Measurements from ENCODE around the gene MRPL9.
"Not testable (repeated sequence)": the region's sequence is repeated elsewhere in the genome, so short reads cannot be mapped to it uniquely, and the experiment has no call there.

MRPL9 gene

GRCh38 chr1:151782741-151783140 lies 19.4 kb upstream of the MRPL9 start:
- no peak overlapping the region for H3K9ac ChIP-seq (ENCODE audit: low read length)
- no peak overlapping the region for H3K4me3 ChIP-seq (ENCODE audit: low read depth, low read length)
- no peak overlapping the region for H3K27ac ChIP-seq (ENCODE audit: low read depth, low read length)
- H3K4me1 ChIP-seq (ENCODE audit: control insufficient read depth, insufficient read depth, low read length): no peaks in the 10 kb centered on the region
- H3K9me3 ChIP-seq (ENCODE audit: control insufficient read depth, insufficient read depth, low read depth, low read length): no peaks in the 10 kb centered on the region
- no peaks in the 10 kb centered on the region for H3K27me3 ChIP-seq (ENCODE audit: control insufficient read depth, insufficient read depth, low read length)
- H3K36me3 ChIP-seq (ENCODE audit: control insufficient read depth, insufficient read depth, low read length): peaks cover 22% of the 10 kb centered on the region

- not testable (repeated sequence) for H3K4me1 ChIP-seq (ENCODE audit: control insufficient read depth, insufficient read depth, low read length); H3K9ac ChIP-seq (ENCODE audit: low read length); H3K4me3 ChIP-seq (ENCODE audit: low read depth, low read length); H3K27me3 ChIP-seq (ENCODE audit: control insufficient read depth, insufficient read depth, low read length); H3K9me3 ChIP-seq (ENCODE audit: control insufficient read depth, insufficient read depth, low read depth, low read length); H3K27ac ChIP-seq (ENCODE audit: low read depth, low read length)
- peaks cover 22% of the 10 kb centered on the region for H3K36me3 ChIP-seq (ENCODE audit: control insufficient read depth, insufficient read depth, low read length)
Observed at GRCh38 chr1:151782026-151782425, 18.7 kb upstream of the MRPL9 start.

GRCh38 chr1:151780736-151781135 lies 17.4 kb upstream of the MRPL9 start:
- peaks cover 32% of the 10 kb centered on the region for H3K36me3 ChIP-seq (ENCODE audit: control insufficient read depth, insufficient read depth, low read length)
- not testable (repeated sequence) for H3K4me1 ChIP-seq (ENCODE audit: control insufficient read depth, insufficient read depth, low read length); H3K27ac ChIP-seq (ENCODE audit: low read depth, low read length); H3K9me3 ChIP-seq (ENCODE audit: control insufficient read depth, insufficient read depth, low read depth, low read length); H3K27me3 ChIP-seq (ENCODE audit: control insufficient read depth, insufficient read depth, low read length); H3K9ac ChIP-seq (ENCODE audit: low read length); H3K4me3 ChIP-seq (ENCODE audit: low read depth, low read length)

GRCh38 chr1:151779852-151780251 lies 16.6 kb upstream of the MRPL9 start:
- Histone ChIP-seq H3K9ac (ENCODE audit: low read length) (no peak overlapping the region), H3K27me3 (ENCODE audit: control insufficient read depth, insufficient read depth, low read length) (no peaks in the 10 kb centered on the region), H3K4me3 (ENCODE audit: low read depth, low read length) (no peak overlapping the region), H3K27ac (ENCODE audit: low read depth, low read length) (no peak overlapping the region), H3K36me3 (ENCODE audit: control insufficient read depth, insufficient read depth, low read length) (peaks cover 41% of the 10 kb centered on the region), H3K4me1 (ENCODE audit: control insufficient read depth, insufficient read depth, low read length) (no peaks in the 10 kb centered on the region), H3K9me3 (ENCODE audit: control insufficient read depth, insufficient read depth, low read depth, low read length) (no peaks in the 10 kb centered on the region)

- Histone ChIP-seq H3K36me3 (ENCODE audit: control insufficient read depth, insufficient read depth, low read length) (peaks cover 57% of the 10 kb centered on the region), H3K9me3 (ENCODE audit: control insufficient read depth, insufficient read depth, low read depth, low read length) (no peaks in the 10 kb centered on the region), H3K27ac (ENCODE audit: low read depth, low read length) (no peak overlapping the region)
Observed at GRCh38 chr1:151777317-151777716, 14.0 kb upstream of the MRPL9 start.

GRCh38 chr1:151776665-151777062 lies 13.4 kb upstream of the MRPL9 start:
- Histone ChIP-seq H3K36me3 (ENCODE audit: control insufficient read depth, insufficient read depth, low read length) (peaks cover 56% of the 10 kb centered on the region), H3K27me3 (ENCODE audit: control insufficient read depth, insufficient read depth, low read length) (no peaks in the 10 kb centered on the region), H3K4me3 (ENCODE audit: low read depth, low read length) (no peak overlapping the region), H3K4me1 (ENCODE audit: control insufficient read depth, insufficient read depth, low read length) (no peaks in the 10 kb centered on the region), H3K9ac (ENCODE audit: low read length) (no peak overlapping the region), H3K27ac (ENCODE audit: low read depth, low read length) (no peak overlapping the region), H3K9me3 (ENCODE audit: control insufficient read depth, insufficient read depth, low read depth, low read length) (no peaks in the 10 kb centered on the region)

More at GRCh38 chr1:151777317-151777716, 14.0 kb upstream of the MRPL9 start:
- Histone ChIP-seq H3K4me3 (ENCODE audit: low read depth, low read length) (no peak overlapping the region), H3K9ac (ENCODE audit: low read length) (no peak overlapping the region), H3K4me1 (ENCODE audit: control insufficient read depth, insufficient read depth, low read length) (no peaks in the 10 kb centered on the region), H3K27me3 (ENCODE audit: control insufficient read depth, insufficient read depth, low read length) (no peaks in the 10 kb centered on the region)

GRCh38 chr1:151775894-151776664 lies 12.8 kb upstream of the MRPL9 start:
- Histone ChIP-seq H3K27ac (ENCODE audit: low read depth, low read length) (no peak overlapping the region), H3K4me1 (ENCODE audit: control insufficient read depth, insufficient read depth, low read length) (no peaks in the 10 kb centered on the region), H3K9ac (ENCODE audit: low read length) (no peak overlapping the region), H3K27me3 (ENCODE audit: control insufficient read depth, insufficient read depth, low read length) (no peaks in the 10 kb centered on the region), H3K4me3 (ENCODE audit: low read depth, low read length) (no peak overlapping the region), H3K36me3 (ENCODE audit: control insufficient read depth, insufficient read depth, low read length) (peaks cover 51% of the 10 kb centered on the region), H3K9me3 (ENCODE audit: control insufficient read depth, insufficient read depth, low read depth, low read length) (no peaks in the 10 kb centered on the region)

- H3K27ac ChIP-seq (ENCODE audit: low read depth, low read length): no peak overlapping the region
- H3K27me3 ChIP-seq (ENCODE audit: control insufficient read depth, insufficient read depth, low read length): no peaks in the 10 kb centered on the region
- H3K4me3 ChIP-seq (ENCODE audit: low read depth, low read length): no peak overlapping the region
- H3K36me3 ChIP-seq (ENCODE audit: control insufficient read depth, insufficient read depth, low read length): peaks cover 49% of the 10 kb centered on the region
- H3K4me1 ChIP-seq (ENCODE audit: control insufficient read depth, insufficient read depth, low read length): no peaks in the 10 kb centered on the region
- no peak overlapping the region for H3K9ac ChIP-seq (ENCODE audit: low read length)
- H3K9me3 ChIP-seq (ENCODE audit: control insufficient read depth, insufficient read depth, low read depth, low read length): peaks cover 5% of the 10 kb centered on the region; the same call in 1 of the 2 replicates
Observed at GRCh38 chr1:151774256-151774922, 11.1 kb upstream of the MRPL9 start.

GRCh38 chr1:151773702-151774101 lies 10.4 kb upstream of the MRPL9 start:
- Histone ChIP-seq H3K27me3 (ENCODE audit: control insufficient read depth, insufficient read depth, low read length) (no peaks in the 10 kb centered on the region), H3K27ac (ENCODE audit: low read depth, low read length) (no peak overlapping the region), H3K4me1 (ENCODE audit: control insufficient read depth, insufficient read depth, low read length) (no peaks in the 10 kb centered on the region), H3K4me3 (ENCODE audit: low read depth, low read length) (no peak overlapping the region), H3K9ac (ENCODE audit: low read length) (no peak overlapping the region), H3K36me3 (ENCODE audit: control insufficient read depth, insufficient read depth, low read length) (peaks cover 43% of the 10 kb centered on the region), H3K9me3 (ENCODE audit: control insufficient read depth, insufficient read depth, low read depth, low read length) (peaks cover 5% of the 10 kb centered on the region; the same call in 1 of the 2 replicates)

- H3K9me3 ChIP-seq (ENCODE audit: control insufficient read depth, insufficient read depth, low read depth, low read length); H3K27ac ChIP-seq (ENCODE audit: low read depth, low read length); H3K27me3 ChIP-seq (ENCODE audit: control insufficient read depth, insufficient read depth, low read length); H3K4me3 ChIP-seq (ENCODE audit: low read depth, low read length); H3K4me1 ChIP-seq (ENCODE audit: control insufficient read depth, insufficient read depth, low read length); H3K9ac ChIP-seq (ENCODE audit: low read length): not testable (repeated sequence)
- peaks cover 11% of the 10 kb centered on the region for H3K36me3 ChIP-seq (ENCODE audit: control insufficient read depth, insufficient read depth, low read length)
Observed at GRCh38 chr1:151769270-151769669, 6.0 kb upstream of the MRPL9 start.

GRCh38 chr1:151768351-151769066 lies 5.2 kb upstream of the MRPL9 start:
- not testable (repeated sequence) for H3K27ac ChIP-seq (ENCODE audit: low read depth, low read length); H3K9me3 ChIP-seq (ENCODE audit: control insufficient read depth, insufficient read depth, low read depth, low read length); H3K4me1 ChIP-seq (ENCODE audit: control insufficient read depth, insufficient read depth, low read length); H3K27me3 ChIP-seq (ENCODE audit: control insufficient read depth, insufficient read depth, low read length); H3K36me3 ChIP-seq (ENCODE audit: control insufficient read depth, insufficient read depth, low read length); H3K4me3 ChIP-seq (ENCODE audit: low read depth, low read length); H3K9ac ChIP-seq (ENCODE audit: low read length)

Measured in HUES6 (cell line).